Vagina (tissue), 2 donors: ENCODE measurements around the gene RBM5. TPM values are rescaled to one million over a fixed set of nuclear protein-coding genes. Genes with fewer than 3 reads are reported as not detected.
"Not testable (repeated sequence)": the region's sequence is repeated elsewhere in the genome, so short reads cannot be mapped to it uniquely, and the experiment has no call there.

Experiments used
- DNase-seq, 2 donors: peaks; one replicate each; pipeline ENCODE4 v3.0.0-alpha.2; 2017; ENCODE audit errors: extremely low spot score in 2 of 2
- H3K27ac ChIP-seq: fragments of 200-600 bp; sonication (generic); one replicate; pipeline ENCODE4 v1.5.1; 2019
- H3K27me3 ChIP-seq: fragments of 200-600 bp; sonication (generic); one replicate; pipeline ENCODE4 v1.5.1; 2019
- H3K36me3 ChIP-seq, 2 donors: fragments of 200-600 bp; sonication (generic); one replicate each; pipeline ENCODE4 v1.5.1; 2017 to 2019
- H3K4me1 ChIP-seq: fragments of 200-600 bp; sonication (generic); one replicate; pipeline ENCODE4 v1.5.1; 2019
- H3K4me3 ChIP-seq, 2 donors: fragments of 200-600 bp; sonication (generic); 1 replicate in 1 of 2; 2 replicates in 1 of 2; pipeline ENCODE4 v1.5.1; 2016 to 2019
- H3K9me3 ChIP-seq: fragments of 200-600 bp; sonication (generic); one replicate; pipeline ENCODE4 v1.5.1; 2019
- POLR2A ChIP-seq, 2 donors: fragments of 450-650 bp; IDR thresholded peaks; one replicate each; pipeline ENCODE4 v1.6.1; 2017; ENCODE audit warnings: antibody characterized with exemption in 2 of 2, mild to moderate bottlenecking in 2 of 2, moderate library complexity in 2 of 2
- POLR2AphosphoS5 ChIP-seq, 2 donors: sonication (generic); formaldehyde crosslinking; IDR thresholded peaks; one replicate each; pipeline ENCODE4 v1.9.0; 2017; ENCODE audit warnings: antibody characterized with exemption in 2 of 2, mild to moderate bottlenecking in 2 of 2, low read depth in 1 of 2; ENCODE audit not compliant: insufficient read depth in 1 of 2
- intact Hi-C: fragments of 100-400 bp; cut with DNase I; formaldehyde crosslinking; loops from one replicate; pipeline ENCODE4 v1.15.1; 2023
- total RNA-seq: library from RNA; depleted of rRNA; stranded (reverse); fragments of >200 nt; gene quantifications from one replicate; pipeline ENCODE4 v1.2.3, GENCODE V29; 2016
- TF ChIP-seq, protein P1 (sequence below), 3 experiments: fragments of 450-650 bp in 2 of 3; fragments of 200-600 bp in 1 of 3; sonication (generic) in 1 of 3; IDR thresholded peaks; one replicate each; pipeline ENCODE4 v1.5.1; 2017 to 2019; ENCODE audit warnings: antibody characterized with exemption in 3 of 3, mild to moderate bottlenecking in 2 of 3, moderate library complexity in 2 of 3

Gene RBM5
- total RNA-seq, 1 donor from 2014 or later: 271 TPM

DNA sequence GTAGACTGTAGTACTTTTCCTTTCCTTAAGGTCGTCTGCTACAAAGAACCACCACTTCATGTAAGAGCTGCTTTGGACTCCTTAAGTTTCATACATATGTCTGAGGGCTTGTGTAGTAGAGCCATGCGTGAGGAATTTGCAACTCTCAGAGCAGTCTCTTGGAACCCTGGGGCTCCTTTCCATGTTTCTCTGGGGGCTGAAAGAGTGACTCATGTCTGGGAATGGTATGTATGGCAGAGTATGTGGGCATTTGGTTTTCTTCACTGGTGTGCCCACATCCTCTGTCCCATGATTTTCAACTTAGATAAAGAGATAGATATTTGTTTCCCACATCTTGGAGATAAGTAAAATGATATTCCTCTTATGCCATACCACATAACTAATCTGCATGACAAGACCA, 20.6 kb upstream of the RBM5 start:
- peaks cover 0 to 94% of the 10 kb centered on the region in 2 donors for H3K36me3 ChIP-seq
- no peaks in the 10 kb centered on the region for H3K9me3 ChIP-seq

DNA sequence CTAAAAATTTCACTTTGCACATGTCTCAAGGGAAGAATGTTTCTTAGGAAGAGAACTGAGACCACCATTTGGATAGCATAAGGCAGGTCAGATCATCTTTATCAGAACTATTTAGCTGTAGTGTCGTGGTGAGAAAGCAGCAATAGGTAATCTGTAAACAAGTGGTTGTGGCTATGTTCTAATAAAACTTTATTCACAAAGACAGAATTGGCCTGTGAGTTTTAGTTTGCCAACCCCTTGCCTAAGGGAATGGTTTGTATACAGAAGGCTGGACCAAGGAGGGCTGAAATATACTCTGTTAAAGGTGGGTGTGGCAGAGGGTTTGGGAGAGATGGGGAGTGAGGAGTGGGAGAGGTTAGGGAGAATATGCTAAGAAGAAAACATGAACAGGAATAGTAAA, 10.6 kb upstream of the RBM5 start:
- no peaks in the 10 kb centered on the region for H3K27me3 ChIP-seq
- TF ChIP-seq, protein P1, sequence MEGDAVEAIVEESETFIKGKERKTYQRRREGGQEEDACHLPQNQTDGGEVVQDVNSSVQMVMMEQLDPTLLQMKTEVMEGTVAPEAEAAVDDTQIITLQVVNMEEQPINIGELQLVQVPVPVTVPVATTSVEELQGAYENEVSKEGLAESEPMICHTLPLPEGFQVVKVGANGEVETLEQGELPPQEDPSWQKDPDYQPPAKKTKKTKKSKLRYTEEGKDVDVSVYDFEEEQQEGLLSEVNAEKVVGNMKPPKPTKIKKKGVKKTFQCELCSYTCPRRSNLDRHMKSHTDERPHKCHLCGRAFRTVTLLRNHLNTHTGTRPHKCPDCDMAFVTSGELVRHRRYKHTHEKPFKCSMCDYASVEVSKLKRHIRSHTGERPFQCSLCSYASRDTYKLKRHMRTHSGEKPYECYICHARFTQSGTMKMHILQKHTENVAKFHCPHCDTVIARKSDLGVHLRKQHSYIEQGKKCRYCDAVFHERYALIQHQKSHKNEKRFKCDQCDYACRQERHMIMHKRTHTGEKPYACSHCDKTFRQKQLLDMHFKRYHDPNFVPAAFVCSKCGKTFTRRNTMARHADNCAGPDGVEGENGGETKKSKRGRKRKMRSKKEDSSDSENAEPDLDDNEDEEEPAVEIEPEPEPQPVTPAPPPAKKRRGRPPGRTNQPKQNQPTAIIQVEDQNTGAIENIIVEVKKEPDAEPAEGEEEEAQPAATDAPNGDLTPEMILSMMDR (IDR thresholded peaks at IDR 0.05): no peak
- TF ChIP-seq POLR2A (IDR thresholded peaks at IDR 0.05) (no peak), POLR2AphosphoS5 (IDR thresholded peaks at IDR 0.05; ENCODE audit: insufficient read depth in 1 of 2, low read depth in 1 of 2) (no peak)
- H3K36me3 ChIP-seq: peaks cover 0 to 44% of the 10 kb centered on the region in 2 donors
- no peak overlapping the region for H3K27ac ChIP-seq
- H3K4me1 ChIP-seq: no peaks in the 10 kb centered on the region
- no peak overlapping the region for H3K4me3 ChIP-seq
- H3K9me3 ChIP-seq: no peaks in the 10 kb centered on the region
- intact Hi-C loops: no loop called here
- no peak for DNase-seq

More for the DNA sequence above, 20.6 kb upstream of the RBM5 start:
- H3K4me1 ChIP-seq: no peaks in the 10 kb centered on the region
- no peak overlapping the region for H3K4me3 ChIP-seq
- intact Hi-C loops: no loop called here
- no peak for TF ChIP-seq POLR2AphosphoS5 (IDR thresholded peaks at IDR 0.05; ENCODE audit: insufficient read depth in 1 of 2, low read depth in 1 of 2)
- H3K27me3 ChIP-seq: no peaks in the 10 kb centered on the region
- DNase-seq: no peak
- H3K27ac ChIP-seq: no peak overlapping the region

DNA sequence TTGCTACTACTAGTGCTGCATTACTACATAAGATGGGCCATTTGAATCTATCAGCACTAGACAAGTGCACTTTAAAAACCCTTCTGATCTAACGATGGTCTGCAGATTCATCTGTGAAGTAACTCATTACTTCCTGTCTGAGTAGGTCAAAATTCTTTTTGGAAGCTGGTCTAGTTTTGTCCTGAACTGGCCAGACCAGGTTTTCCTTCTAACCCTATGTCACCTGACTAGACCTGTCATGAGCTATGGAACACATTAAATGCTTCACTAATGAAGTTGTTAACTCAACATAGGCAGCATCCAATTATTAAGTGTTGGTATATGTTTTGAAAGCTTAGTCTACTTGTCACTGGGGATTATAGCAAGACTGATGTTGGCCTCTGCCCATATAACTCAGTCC, 10.1 kb upstream of the RBM5 start:
- Histone ChIP-seq H3K36me3 (peaks cover 0 to 39% of the 10 kb centered on the region in 2 donors), H3K27ac (no peak overlapping the region), H3K27me3 (no peaks in the 10 kb centered on the region), H3K4me3 (no peak overlapping the region), H3K4me1 (no peaks in the 10 kb centered on the region), H3K9me3 (no peaks in the 10 kb centered on the region)
- no peak for DNase-seq
- no peak for TF ChIP-seq POLR2AphosphoS5 (IDR thresholded peaks at IDR 0.05; ENCODE audit: insufficient read depth in 1 of 2, low read depth in 1 of 2)
- no peak for TF ChIP-seq POLR2A (IDR thresholded peaks at IDR 0.05)
- TF ChIP-seq, protein P1 (IDR thresholded peaks at IDR 0.05): no peak
- intact Hi-C loops: no loop called here

DNA sequence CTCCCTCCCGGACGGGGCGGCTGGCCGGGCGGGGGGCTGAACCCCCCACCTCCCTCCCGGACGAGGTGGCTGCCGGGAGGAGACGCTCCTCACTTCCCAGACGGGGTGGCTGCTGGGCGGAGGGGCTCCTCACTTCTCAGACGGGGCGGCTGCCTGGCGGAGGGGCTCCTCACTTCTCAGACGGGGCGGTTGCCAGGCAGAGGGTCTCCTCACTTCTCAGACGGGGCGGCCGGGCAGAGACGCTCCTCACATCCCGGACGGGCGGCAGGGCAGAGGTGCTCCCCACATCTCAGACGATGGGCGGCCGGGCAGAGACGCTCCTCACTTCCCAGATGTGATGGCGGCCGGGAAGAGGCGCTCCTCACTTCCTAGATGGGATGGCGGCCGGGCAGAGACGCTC, 3.8 kb upstream of the RBM5 start:
- intact Hi-C loops, H3K9me3 ChIP-seq, H3K36me3 ChIP-seq, H3K27me3 ChIP-seq, DNase-seq, H3K4me1 ChIP-seq, H3K4me3 ChIP-seq, H3K27ac ChIP-seq: not testable (repeated sequence)

DNA sequence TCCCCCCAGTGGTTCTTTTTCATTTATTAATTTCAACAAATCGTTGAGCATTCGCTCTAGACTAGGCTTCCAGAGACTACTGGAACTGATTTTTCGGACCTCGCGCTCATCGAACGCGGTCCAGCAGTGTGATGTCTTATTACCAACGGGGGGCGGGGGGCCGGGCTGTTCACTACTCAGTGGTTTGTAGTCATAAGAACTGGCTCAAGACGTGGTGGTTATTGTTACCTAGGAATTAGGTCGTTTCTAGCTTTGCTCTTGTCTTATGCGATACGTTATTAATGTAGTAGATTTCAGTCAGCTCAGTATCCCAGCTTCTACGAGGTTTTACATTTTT, 858 bp downstream of the RBM5 start:
- intact Hi-C loops: no loop called here
- no peaks in the 10 kb centered on the region for H3K27me3 ChIP-seq
- TF ChIP-seq, protein P1 (IDR thresholded peaks at IDR 0.05): no peak
- TF ChIP-seq POLR2A (IDR thresholded peaks at IDR 0.05) (no peak), POLR2AphosphoS5 (IDR thresholded peaks at IDR 0.05; ENCODE audit: insufficient read depth in 1 of 2, low read depth in 1 of 2) (no peak)

DNA sequence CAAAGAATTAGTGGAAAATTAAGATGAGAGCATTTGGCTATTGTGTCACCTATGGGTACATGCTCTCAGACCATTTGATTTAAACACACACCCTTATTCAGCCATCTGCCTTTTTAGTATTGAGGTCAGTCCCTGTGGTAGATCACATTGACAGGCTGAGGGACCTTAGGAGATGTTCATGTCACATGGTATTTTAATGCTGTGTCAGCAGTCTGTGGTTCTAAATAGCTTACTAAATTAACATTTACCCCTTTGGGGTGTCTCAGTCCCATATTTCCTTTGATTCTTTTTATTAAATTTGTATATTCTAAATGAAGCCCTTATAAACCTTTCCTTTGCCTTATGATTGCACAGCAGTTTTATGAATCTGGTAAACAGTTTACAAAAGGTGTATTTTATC, 2.3 kb downstream of the RBM5 start:
- intact Hi-C loops: no loop called here
- TF ChIP-seq, protein P1 (IDR thresholded peaks at IDR 0.05): no peak
- TF ChIP-seq POLR2A (IDR thresholded peaks at IDR 0.05): no peak
- no peak for TF ChIP-seq POLR2AphosphoS5 (IDR thresholded peaks at IDR 0.05; ENCODE audit: insufficient read depth in 1 of 2, low read depth in 1 of 2)
- no peak for DNase-seq
- peaks cover 6 to 56% of the 10 kb centered on the region in 2 donors for H3K36me3 ChIP-seq
- H3K4me3 ChIP-seq: peak overlapping the region in 1 of 2 donors; percentile 98
- H3K4me1 ChIP-seq: peaks cover 28% of the 10 kb centered on the region
- H3K9me3 ChIP-seq: no peaks in the 10 kb centered on the region
- H3K27ac ChIP-seq: no peak overlapping the region
- H3K27me3 ChIP-seq: no peaks in the 10 kb centered on the region

More for the DNA sequence above, 858 bp downstream of the RBM5 start:
- peak overlapping the region; percentile 88 for H3K27ac ChIP-seq
- peak overlapping the region; percentile 66 to 98 for H3K4me3 ChIP-seq
- peaks cover 20% of the 10 kb centered on the region for H3K4me1 ChIP-seq
- DNase-seq: no peak
- H3K9me3 ChIP-seq: no peaks in the 10 kb centered on the region
- H3K36me3 ChIP-seq: peaks cover 0 to 42% of the 10 kb centered on the region in 2 donors
